ENCODE data around the gene S100B. TPM values are rescaled to one million over a fixed set of nuclear protein-coding genes. Genes with fewer than 3 reads are reported as not detected.

Gene S100B
- total and polyA plus RNA-seq, 2 of the 8 experiments (the other 6 are each of a cell fraction or from before 2014, with no cell fraction given): 0.36 to 0.69 TPM

GRCh38 chr21:46648539-46648938 lies 43.7 kb upstream of the S100B start (continued):
- TF ChIP-seq CTCF (IDR thresholded peaks at IDR 0.05; ENCODE audit: control extremely low read depth in 1 of 3, insufficient read depth in 1 of 3, low read depth in 1 of 3, low read length in 3 of 3): no peak

All from H1 (cell line).